ACHN (cell line): Measurements from ENCODE around the gene HNRNPAB.
"Not testable (repeated sequence)": the region's sequence is repeated elsewhere in the genome, so short reads cannot be mapped to it uniquely, and the experiment has no call there.

Source experiments
- DNase-seq: peaks from one replicate; pipeline ENCODE4 v3.0.0-alpha.2; 2015
- in situ Hi-C: cut with HindIII; loops from 2 replicates; pipeline ENCODE4 v1.10.0; 2017; ENCODE audit warnings: low sequenced_read_pairs, low pct_ligation_motif_present, low pct_unique_long_range_greater_than_20kb

The HNRNPAB gene

DNA sequence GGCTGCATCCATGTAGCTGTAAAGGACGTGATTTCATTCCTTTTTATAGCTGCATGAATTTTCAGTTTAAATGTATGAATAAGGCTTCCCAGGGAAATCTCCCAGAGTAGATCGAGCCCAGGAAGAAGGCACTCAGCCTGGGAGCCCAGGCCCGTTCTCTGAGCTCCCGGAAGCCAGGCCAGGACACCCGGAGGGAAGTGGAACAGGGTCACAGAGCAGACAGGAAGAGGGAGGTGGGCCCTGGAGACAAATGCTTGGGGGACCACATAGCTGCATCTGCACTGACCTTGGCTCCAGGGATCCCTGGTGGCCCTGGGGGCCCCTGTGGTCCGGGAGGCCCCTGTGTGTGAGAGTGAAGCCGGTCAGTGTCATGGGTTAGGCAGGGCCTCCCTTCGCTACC is 47.9 kb downstream of the HNRNPAB start:
- DNase-seq: no peak
- in situ Hi-C loops: no loop called here

GRCh38 chr5:178253632-178254031 is 49.3 kb downstream of the HNRNPAB start:
- in situ Hi-C loops, DNase-seq: not testable (repeated sequence)

DNA sequence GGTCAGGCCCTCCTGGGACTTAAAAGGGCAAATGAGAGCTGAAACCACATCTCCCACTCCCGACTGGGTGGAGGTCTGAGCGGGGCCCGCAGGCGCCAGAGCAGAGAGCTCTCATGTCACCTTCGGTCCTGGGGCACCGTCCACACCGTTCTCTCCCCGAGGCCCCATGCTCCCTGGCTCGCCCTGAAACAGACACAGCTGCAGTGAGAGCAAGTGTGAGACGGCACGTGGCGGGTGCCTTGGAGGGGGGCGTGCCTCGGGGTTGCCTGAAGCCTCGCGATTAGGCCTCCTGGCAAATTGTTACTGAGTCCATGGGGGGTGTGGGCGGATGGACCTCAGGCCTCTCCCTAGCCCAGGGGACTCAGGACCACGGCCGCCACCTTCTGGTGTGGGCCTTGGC is 52.4 kb downstream of the HNRNPAB start:
- DNase-seq: no peak
- in situ Hi-C loops: no loop called here

- DNase-seq: no peak
- in situ Hi-C loops: no loop called here
These were observed 53.3 kb downstream of the HNRNPAB start for GRCh38 chr5:178257650-178258049.

GRCh38 chr5:178259623-178260536 is 55.5 kb downstream of the HNRNPAB start:
- in situ Hi-C loops: no loop called here
- DNase-seq: no peak
